ENCODE data around the gene BLOC1S3.
"Not testable (repeated sequence)": the region's sequence is repeated elsewhere in the genome, so short reads cannot be mapped to it uniquely, and the experiment has no call there.

The BLOC1S3 gene

DNA sequence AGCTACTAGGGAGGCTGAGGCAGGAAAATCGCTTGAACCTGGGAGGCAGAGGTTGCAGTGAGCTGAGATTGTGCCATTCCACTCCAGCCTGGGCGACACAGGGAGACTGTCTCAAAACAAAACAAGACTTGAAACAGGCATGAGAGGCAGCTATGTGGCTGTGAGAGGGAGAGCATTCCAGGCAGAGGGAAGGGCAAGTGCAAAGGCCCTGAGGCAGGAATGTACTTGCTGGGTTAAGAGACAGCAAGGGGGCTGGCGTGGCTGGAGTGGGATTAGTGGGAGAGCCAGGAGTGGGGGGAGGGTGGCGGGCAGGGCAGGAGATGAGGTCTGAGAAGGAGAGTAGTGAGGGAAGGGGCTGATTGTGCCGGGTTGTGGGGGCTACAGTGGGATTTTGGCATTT is 45.3 kb downstream of the BLOC1S3 start:
- DNase-seq (ENCODE audit: low read depth in 3 of 3) = no peak

DNA sequence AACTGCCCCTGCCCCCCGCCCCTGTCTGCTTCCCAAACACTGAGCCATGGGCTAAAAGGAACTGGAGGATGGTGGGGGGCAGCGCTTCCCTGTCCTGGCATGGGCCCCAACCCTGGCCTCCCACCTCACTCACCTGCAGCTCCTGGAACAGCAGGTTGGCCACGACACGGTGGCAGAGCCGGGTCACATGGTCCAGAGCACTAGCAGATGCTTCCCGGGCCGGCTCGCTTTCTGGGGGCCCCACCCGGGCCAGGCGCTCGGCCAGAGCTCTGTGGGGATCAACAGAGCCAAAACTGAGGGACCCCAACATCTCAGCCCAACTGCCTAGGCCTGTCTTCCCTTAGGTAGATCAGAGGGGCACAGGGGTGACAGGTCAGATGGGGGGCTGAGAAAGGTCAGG is 46.1 kb downstream of the BLOC1S3 start:
- no peak for DNase-seq (ENCODE audit: low read depth in 3 of 3)

- DNase-seq (ENCODE audit: low read depth in 3 of 3) = not testable (repeated sequence)
Measured at GRCh38 chr19:45229056-45229455, 50.5 kb downstream of the BLOC1S3 start.

Data from stimulated activated CD4-positive, alpha-beta T cell treated with anti-CD3 and anti-CD28 coated beads, TNF-alpha, amount 100 ng/mL, for 4 hours (primary cell).